ENCODE data around the gene PSMF1. TPM values are rescaled to one million over a fixed set of nuclear protein-coding genes. Genes with fewer than 3 reads are reported as not detected.

Gene PSMF1
- total and polyA plus RNA-seq, 2 donors (not counting 3 experiments of a cell fraction or from before 2014, with no cell fraction given): 142 to 354 TPM

DNA sequence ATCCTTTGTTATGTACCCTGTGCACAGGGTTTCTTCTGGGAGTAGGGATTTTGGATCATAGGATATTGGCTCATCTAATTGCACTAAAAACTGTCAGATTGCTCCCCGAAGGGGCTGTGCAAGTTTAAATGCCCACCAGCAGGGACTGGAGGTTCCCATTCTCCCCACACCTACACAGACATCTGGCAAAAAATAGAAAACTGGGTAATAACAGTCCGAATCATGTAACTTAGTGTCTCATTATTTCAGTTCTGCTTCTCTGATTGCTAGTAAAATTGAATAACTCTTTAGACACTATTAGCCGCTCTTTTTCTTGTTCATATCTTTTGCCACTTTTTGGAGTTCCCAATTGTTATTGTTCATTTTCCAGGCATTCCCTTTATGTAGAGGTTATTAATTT is 5.3 kb downstream of the PSMF1 start:
- Histone ChIP-seq H4K20me1 (replicated peaks; ENCODE audit: control insufficient read depth, extremely low read depth, insufficient read depth, low read length) (peaks cover 4% of the 10 kb centered on the region), H3K9me3 (replicated peaks; ENCODE audit: control insufficient read depth, insufficient read depth, low read length) (no peaks in the 10 kb centered on the region), H3K79me2 (ENCODE audit: control insufficient read depth, insufficient read depth, low read length) (peaks cover 68% of the 10 kb centered on the region), H3K4me3 (replicated peaks in 1 of 3; ENCODE audit: insufficient read depth in 1 of 3, low read depth in 1 of 3, low read length in 3 of 3) (no peak overlapping the region), H3K4me1 (ENCODE audit: control insufficient read depth, extremely low read depth, insufficient read depth, low read length) (peaks cover 25% of the 10 kb centered on the region), H3K9ac (replicated peaks; ENCODE audit: extremely low read depth, insufficient read depth, low read length) (no peak overlapping the region), H3K27me3 (ENCODE audit: control insufficient read depth in 2 of 2, insufficient read depth in 2 of 2, low read length in 2 of 2) (no peaks in the 10 kb centered on the region), H3K36me3 (ENCODE audit: control insufficient read depth in 2 of 2, extremely low read depth in 1 of 2, insufficient read depth in 2 of 2, low read length in 2 of 2) (peaks cover 11 to 23% of the 10 kb centered on the region in 2 experiments), H3K4me2 (ENCODE audit: insufficient read depth, low read length) (no peak overlapping the region), H3K27ac (ENCODE audit: insufficient read depth, low read depth, low read length) (no peak overlapping the region), H3K9me1 (replicated peaks; ENCODE audit: control insufficient read depth, extremely low read depth, insufficient read depth, low read length) (no peaks in the 10 kb centered on the region), H2AFZ (ENCODE audit: low read depth, low read length) (no peak overlapping the region)
- ChIA-PET CTCF (interaction anchor here (1.1 kb wide), 1 partner anchor 15 kb away, joined by 5 read pairs; no protein-coding TSS in a partner anchor), POLR2A (no interaction called here)
- intact Hi-C loops (cut with micrococcal nuclease): no loop called here
- no peak for FAIRE-seq
- dilution Hi-C loops (cut with MboI; ENCODE audit: extremely low pct_ligation_motif_present, low sequenced_read_pairs): no loop called here
- no TSS peak for BruUV-seq (replicated peaks)
- DNase-seq (ENCODE audit: low read depth, low spot score): no peak
- TF ChIP-seq FOS (IDR thresholded peaks at IDR 0.05; ENCODE audit: borderline replicate concordance, insufficient read depth, low read length) (no peak), MYC (IDR thresholded peaks at IDR 0.05; ENCODE audit: low read depth, low read length) (no peak), EZH2 (IDR thresholded peaks at IDR 0.05; ENCODE audit: borderline replicate concordance, low read depth, low read length, severe bottlenecking) (no peak), GATA2 (IDR thresholded peaks at IDR 0.05; ENCODE audit: insufficient read depth, insufficient read length, low read depth, low read length) (no peak), JUN (IDR thresholded peaks at IDR 0.05; ENCODE audit: borderline replicate concordance, insufficient read depth, insufficient read length, low read depth) (no peak), POLR2AphosphoS5 (IDR thresholded peaks at IDR 0.05; ENCODE audit: insufficient read depth, low read depth, low read length) (no peak), POLR2A (IDR thresholded peaks at IDR 0.05; ENCODE audit: low read depth, low read length) (no peak)
- TF ChIP-seq, protein P1, sequence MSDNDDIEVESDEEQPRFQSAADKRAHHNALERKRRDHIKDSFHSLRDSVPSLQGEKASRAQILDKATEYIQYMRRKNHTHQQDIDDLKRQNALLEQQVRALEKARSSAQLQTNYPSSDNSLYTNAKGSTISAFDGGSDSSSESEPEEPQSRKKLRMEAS (IDR thresholded peaks at IDR 0.05; ENCODE audit: insufficient read depth, insufficient read length): no peak
- TF ChIP-seq, protein P2, sequence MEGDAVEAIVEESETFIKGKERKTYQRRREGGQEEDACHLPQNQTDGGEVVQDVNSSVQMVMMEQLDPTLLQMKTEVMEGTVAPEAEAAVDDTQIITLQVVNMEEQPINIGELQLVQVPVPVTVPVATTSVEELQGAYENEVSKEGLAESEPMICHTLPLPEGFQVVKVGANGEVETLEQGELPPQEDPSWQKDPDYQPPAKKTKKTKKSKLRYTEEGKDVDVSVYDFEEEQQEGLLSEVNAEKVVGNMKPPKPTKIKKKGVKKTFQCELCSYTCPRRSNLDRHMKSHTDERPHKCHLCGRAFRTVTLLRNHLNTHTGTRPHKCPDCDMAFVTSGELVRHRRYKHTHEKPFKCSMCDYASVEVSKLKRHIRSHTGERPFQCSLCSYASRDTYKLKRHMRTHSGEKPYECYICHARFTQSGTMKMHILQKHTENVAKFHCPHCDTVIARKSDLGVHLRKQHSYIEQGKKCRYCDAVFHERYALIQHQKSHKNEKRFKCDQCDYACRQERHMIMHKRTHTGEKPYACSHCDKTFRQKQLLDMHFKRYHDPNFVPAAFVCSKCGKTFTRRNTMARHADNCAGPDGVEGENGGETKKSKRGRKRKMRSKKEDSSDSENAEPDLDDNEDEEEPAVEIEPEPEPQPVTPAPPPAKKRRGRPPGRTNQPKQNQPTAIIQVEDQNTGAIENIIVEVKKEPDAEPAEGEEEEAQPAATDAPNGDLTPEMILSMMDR (IDR thresholded peaks at IDR 0.05; ENCODE audit: extremely low read depth in 1 of 2, insufficient read depth in 1 of 2, low read depth in 1 of 2, low read length in 2 of 2): no peak

Data from endothelial cell of umbilical vein (primary cell).